GM18951 (cell line): ENCODE measurements around the gene VEGFA.

Source experiments
- POLR2A ChIP-seq: IDR thresholded peaks from 4 replicates; pipeline ENCODE4 v1.6.1; 2011; ENCODE audit warnings: mild to moderate bottlenecking; ENCODE audit not compliant: insufficient read length, insufficient read depth; ENCODE audit errors: extremely low read depth
- in situ Hi-C: fragments of 300-500 bp; cut with MboI; formaldehyde crosslinking; loops from one replicate; pipeline ENCODE4 v1.12.0; 2022; ENCODE audit warnings: low sequenced_read_pairs, mixed read lengths, inconsistent platforms; ENCODE audit not compliant: unreplicated experiment

The VEGFA gene

DNA sequence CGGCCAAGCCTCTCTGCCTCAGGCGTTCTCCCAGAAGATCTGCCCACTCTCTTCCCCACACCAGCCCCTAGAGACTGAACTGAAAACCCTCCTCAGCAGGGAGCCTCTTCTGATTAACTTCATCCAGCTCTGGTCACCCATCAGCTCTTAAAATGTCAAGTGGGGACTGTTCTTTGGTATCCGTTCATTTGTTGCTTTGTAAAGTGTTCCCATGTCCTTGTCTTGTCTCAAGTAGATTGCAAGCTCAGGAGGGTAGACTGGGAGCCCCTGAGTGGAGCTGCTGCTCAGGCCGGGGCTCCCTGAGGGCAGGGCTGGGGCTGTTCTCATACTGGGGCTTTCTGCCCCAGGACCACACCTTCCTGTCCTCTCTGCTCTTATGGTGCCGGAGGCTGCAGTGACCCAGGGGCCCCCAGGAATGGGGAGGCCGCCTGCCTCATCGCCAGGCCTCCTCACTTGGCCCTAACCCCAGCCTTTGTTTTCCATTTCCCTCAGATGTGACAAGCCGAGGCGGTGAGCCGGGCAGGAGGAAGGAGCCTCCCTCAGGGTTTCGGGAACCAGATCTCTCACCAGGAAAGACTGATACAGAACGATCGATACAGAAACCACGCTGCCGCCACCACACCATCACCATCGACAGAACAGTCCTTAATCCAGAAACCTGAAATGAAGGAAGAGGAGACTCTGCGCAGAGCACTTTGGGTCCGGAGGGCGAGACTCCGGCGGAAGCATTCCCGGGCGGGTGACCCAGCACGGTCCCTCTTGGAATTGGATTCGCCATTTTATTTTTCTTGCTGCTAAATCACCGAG lies 14.2 kb downstream of the VEGFA start:
- in situ Hi-C loops = no loop called here
- no peak for TF ChIP-seq POLR2A

DNA sequence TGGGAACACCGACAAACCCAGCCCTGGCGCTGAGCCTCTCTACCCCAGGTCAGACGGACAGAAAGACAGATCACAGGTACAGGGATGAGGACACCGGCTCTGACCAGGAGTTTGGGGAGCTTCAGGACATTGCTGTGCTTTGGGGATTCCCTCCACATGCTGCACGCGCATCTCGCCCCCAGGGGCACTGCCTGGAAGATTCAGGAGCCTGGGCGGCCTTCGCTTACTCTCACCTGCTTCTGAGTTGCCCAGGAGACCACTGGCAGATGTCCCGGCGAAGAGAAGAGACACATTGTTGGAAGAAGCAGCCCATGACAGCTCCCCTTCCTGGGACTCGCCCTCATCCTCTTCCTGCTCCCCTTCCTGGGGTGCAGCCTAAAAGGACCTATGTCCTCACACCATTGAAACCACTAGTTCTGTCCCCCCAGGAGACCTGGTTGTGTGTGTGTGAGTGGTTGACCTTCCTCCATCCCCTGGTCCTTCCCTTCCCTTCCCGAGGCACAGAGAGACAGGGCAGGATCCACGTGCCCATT lies 15.3 kb downstream of the VEGFA start:
- no peak for TF ChIP-seq POLR2A
- in situ Hi-C loops = no loop called here

DNA sequence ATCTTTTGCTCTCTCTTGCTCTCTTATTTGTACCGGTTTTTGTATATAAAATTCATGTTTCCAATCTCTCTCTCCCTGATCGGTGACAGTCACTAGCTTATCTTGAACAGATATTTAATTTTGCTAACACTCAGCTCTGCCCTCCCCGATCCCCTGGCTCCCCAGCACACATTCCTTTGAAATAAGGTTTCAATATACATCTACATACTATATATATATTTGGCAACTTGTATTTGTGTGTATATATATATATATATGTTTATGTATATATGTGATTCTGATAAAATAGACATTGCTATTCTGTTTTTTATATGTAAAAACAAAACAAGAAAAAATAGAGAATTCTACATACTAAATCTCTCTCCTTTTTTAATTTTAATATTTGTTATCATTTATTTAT lies 15.9 kb downstream of the VEGFA start:
- TF ChIP-seq POLR2A = no peak

DNA sequence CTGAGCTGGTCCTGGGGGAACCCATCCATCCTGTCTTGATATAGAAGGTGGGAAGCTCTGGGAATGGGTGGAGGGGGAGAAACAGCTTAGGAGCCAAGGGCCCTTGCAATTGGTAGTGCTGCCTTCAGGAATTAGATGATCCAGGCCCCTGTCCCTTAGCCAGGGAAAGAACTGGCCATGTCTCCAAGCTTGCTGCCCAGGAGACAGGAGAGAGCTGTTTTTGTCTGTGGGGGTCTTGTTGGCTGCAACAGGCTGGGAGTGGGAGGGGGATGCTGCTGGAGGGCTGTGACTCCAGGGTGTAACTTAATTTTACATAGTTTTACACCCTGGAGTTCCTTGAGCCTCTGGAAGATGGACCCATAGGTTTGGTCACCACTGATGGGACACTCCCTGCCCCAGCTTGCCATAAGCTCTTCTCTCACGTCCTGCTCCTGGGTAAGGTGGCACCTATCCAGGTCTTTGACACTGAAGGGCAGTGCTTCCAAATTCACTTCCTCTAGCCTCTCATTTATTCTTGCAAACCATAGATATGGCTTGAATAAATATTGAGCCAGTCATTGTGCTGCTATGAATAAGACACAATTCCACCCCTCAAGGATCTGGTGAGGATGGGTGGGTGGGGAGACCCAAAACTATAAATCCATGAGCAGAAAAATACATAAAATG lies 16.8 kb downstream of the VEGFA start:
- TF ChIP-seq POLR2A = no peak
- in situ Hi-C loops = no loop called here

More for the DNA sequence above, 15.9 kb downstream of the VEGFA start:
- in situ Hi-C loops = no loop called here

DNA sequence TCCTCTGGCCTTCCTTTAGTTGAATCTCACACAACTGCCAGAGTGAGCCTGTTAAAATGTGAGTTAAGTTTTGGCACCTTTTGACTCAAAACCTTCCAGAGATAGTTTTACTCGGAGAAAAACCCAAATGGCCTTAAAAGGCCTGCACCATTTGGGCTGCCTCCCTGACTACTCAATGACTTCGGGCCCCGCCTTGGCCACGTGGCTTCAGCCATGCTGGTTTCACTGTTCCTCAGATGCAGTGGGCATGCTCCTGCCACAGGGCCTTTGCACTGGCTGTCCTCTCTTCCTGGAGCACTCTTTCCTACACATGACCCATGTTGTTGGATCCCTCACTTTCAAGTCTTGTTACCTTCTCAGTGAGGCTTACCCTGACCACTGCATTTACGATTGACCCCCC lies 18.3 kb downstream of the VEGFA start:
- in situ Hi-C loops = no loop called here

DNA sequence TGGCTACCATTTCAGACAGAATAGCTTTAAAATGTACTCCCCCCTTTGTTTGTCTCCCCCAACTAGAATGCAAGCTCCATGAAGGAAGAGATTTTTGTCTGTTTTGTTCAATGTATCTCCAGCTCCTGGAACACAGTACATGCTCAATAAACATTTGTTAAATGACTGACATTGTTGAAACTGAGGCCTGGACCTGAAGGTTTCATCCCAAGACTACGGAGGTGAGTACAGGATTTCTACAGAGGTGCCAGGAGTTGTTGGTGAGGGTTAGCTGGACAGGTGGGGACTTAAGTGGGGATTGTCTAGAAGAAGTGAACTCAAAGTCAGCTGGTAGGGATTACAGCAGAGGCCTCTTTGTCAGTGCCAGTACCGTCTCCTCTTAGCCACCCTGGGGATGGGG lies 19.4 kb downstream of the VEGFA start:
- in situ Hi-C loops = no loop called here
- TF ChIP-seq POLR2A = no peak

More for the DNA sequence above, 18.3 kb downstream of the VEGFA start:
- no peak for TF ChIP-seq POLR2A

DNA sequence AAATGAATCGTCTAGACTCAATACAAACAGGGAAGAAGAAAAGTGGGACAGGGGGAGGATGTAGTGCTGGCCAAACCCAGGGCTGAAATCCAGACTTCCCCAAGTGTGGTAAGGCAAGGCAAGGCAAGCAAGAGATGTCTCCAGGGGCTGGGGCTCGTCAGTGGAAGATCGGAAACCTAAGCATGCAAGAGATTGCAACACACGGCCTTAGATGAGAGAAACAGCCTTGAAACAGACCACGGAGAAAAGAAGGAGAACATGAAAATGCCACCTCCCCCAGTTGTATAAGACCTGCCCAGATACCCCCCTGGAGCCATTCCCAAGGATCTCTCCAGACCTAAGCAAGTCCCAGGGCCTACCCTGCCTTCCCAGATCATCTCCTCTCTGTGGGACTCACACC lies 20.0 kb downstream of the VEGFA start:
- TF ChIP-seq POLR2A = no peak

DNA sequence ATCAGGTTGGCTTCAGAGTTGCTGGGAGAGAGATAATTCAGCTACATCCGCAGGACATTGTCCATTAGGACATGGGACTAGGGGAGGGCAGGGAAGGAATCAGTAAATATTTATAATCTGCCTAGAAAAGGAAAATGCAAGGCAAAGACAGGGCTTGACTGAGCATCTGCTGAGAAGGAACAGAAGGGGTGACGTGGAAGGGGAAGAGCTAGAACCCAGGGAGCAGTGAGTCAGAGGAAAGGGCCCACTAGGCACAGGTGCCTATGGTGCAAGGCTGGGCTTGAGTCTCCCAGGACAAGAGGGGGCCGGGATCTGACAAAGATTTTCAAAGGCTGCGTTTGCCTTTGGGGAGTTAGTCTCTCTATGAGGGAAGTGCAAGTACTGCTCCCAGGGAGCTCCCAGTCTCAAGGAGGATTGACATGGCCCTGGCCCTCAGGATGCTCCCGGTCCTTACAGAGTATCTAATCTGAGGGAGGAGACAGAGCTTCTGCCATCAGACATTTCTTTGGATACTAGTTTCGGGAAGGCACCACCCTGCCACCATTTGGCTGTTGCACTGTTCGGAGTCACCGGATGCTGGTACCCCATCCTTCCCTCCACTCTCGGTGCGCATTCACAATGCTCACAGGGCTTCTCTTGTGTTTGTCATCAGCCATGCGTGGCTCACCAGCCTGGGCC lies 21.9 kb downstream of the VEGFA start:
- in situ Hi-C loops = no loop called here
- TF ChIP-seq POLR2A = no peak

More for the DNA sequence above, 20.0 kb downstream of the VEGFA start:
- in situ Hi-C loops = no loop called here

DNA sequence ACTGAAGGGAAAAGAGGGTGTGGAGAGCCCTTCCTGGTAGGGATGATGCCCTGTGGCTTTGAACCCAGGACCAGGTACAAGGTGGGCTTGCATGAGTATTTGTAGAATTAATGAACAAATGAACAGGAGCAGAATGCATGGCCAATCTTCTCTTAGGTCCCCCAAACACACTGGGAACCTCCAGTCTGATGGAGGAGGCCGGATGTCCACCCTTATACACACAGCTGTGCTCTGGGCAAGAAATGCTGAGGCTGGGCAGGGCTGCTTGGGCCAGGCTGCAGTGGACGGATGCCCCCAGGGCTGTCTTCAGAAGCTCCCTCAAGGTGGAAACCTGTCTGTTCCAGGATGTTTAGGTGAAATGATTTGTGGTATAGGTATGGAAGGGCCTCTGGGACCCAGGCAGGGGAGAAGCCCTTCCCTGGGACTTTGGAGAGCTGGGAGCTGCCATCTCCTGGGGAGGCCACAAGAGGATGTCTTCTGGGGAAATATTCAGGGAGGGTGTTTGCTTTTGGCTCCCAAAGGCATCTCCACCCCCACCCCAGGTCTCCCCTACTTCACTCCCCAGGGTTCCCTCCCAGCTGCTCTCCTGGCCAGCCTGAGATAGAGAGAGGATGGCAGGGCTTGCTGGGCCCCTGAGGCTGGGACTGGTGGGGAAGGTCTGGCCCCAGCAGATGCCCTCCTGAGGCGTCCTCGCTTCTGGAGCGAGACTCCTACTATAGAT lies 23.3 kb downstream of the VEGFA start:
- no peak for TF ChIP-seq POLR2A
- in situ Hi-C loops = no loop called here

DNA sequence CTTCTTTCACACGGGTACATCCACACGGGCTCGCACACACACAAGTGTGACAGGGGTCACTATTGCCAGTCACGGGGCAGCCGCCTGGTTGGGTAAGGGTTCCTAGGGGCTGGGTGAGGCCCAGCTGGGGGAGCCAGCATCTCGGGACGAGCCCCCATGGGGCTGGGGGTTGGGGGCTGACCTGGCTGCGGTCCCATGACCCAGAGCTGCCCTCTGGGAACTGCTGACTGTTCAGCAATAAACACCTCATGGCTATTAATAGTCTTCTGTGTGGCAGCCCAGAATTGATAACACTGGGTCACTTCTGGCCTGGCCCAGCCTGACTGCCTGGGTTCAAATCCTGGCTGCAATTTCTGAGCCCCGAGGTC lies 23.8 kb downstream of the VEGFA start:
- no peak for TF ChIP-seq POLR2A
- in situ Hi-C loops = no loop called here

DNA sequence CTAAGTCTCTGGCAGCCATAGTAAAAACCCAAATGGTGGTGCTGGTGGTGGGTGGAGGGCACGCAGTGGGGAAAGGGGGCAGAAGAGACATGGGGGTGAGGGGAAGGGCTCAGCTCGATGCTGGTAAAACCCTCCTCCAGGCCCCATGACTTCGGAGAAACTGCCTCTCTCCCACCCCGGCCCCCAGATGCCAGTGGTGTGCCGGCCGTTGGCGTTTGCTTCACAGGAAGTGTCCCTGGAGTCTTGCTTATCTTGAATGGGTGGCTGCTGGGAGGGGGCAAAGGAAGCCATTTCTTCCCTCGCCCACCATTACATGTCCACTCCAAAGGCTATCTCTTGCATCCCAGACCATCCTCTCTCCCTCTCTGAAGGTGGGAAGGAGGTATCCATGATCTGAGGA lies 25.4 kb downstream of the VEGFA start:
- in situ Hi-C loops = no loop called here
- no peak for TF ChIP-seq POLR2A

DNA sequence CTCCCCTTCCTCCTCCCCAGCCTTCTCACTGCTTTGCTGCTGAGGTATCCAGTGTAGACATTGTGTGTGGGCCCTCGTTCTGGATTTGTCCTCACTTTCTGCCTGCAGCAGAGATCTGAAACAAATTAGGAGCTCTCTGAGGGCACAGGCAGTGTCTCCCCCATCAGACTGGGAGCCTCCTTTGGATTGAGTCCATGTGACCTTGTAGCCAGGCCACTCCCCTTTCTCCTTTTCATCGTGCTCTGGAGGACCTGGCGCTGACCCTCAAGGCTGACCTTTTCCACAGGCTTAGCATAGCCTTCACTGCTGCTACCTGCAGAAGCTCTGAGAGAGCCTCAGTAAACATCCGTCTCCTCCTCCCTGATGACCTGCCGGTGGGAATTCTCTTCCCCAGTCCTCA lies 26.2 kb downstream of the VEGFA start:
- TF ChIP-seq POLR2A = no peak
- in situ Hi-C loops = no loop called here

DNA sequence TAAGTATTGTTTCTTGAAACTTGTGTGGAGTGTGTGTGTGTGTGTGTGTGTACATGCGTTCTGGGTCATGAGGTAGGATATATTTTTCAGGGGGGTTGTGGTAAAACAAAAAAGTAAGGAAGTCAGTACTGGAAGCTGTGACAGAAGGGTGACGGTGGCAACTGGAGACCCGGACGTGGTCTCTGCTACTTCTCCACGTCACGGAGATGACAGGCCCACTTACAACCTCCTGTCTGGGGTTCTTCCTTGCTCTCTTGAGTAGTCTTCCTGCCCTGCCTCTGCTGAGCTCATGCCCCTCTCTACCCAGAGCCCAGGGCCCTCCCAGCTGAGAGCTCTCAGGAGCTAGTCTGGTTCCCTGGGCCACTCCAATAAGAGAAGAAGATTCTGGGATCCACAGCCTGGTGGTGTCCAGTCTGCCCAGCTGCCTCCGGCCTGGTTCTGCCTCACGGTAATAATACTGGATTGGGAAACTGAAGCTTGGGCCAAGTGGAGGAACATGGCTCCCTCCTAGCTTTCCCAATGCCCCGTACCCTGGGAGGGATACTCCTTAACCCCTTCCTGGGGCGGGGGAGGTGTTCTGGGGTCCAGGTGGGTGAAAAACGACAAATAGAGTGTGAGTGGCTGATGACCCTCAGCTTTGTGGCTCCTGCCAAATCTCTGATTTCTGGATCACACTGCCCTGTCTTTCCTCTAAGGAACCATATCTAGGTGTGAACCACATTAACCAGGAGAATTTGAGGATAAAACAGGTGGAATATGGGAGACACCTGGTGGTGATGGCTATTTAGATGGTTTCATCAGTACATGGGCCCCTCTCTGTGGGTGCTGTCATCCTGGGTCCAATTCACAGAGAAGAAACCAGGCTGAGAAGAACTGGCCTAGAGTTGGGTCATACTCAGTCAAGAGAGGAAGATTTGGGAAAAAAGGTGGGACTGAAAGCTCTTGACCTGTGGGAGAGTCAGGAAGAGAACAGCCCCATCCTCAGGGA lies 27.2 kb downstream of the VEGFA start:
- in situ Hi-C loops = no loop called here
- no peak for TF ChIP-seq POLR2A
